ENCODE measurements around the gene NDUFA13. TPM values are rescaled to one million over a fixed set of nuclear protein-coding genes. Genes with fewer than 3 reads are reported as not detected.

Gene NDUFA13
- total and polyA plus RNA-seq, 11 donors: 101 to 1,476 (median 960) TPM

DNA sequence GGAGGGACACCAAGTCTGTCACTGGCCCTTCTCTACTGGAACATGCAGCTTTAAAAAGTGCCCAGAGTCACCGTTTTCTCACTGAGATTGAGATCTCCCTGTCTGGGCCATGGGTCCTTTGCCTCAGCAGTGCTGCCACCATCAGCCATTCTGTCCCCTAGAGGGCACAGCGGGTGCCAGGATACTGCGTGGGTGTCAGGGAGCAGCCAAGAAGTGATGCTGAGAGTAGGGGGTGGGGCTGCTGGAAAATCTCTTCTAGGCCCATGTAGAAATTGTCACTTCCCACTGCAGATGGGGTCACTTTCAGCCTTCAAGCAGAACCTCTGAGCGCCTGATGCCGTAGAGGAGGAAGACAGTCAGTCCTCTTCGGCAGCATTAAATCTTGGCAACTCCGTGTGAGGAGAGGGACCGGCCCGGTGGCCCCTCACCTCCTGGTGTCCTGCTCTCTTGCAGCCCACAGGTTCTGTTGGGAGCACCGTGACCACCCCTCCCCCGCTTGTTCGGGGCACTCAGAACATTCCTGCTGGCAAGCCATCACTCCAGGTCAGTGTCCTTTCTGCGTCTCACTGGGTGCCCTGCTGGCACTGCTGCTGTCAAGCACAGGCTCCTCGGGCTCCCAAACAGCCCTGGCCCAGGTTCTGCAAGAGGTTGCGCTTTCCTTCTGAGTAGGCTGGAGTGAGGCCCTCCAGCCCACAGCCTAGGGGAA is 22.0 kb upstream of the NDUFA13 start:
- Histone ChIP-seq H3K9me3 (no peaks in the 10 kb centered on the region), H3K4me1 (peaks cover 4 to 20% (median 18%) of the 10 kb centered on the region in 12 donors), H3K27ac (no peak overlapping the region), H3K4me3 (no peak overlapping the region), H3K27me3 (no peaks in the 10 kb centered on the region), H3K36me3 (peaks cover 5 to 81% (median 62%) of the 10 kb centered on the region in 9 donors)
- WGBS, 4 donors: 84 to 89% (median 87%) methylated on average over 6 to 15 of the region's 15 CpGs
- no peak for TF ChIP-seq POLR2A (IDR thresholded peaks at IDR 0.05)
- TF ChIP-seq, protein P1, sequence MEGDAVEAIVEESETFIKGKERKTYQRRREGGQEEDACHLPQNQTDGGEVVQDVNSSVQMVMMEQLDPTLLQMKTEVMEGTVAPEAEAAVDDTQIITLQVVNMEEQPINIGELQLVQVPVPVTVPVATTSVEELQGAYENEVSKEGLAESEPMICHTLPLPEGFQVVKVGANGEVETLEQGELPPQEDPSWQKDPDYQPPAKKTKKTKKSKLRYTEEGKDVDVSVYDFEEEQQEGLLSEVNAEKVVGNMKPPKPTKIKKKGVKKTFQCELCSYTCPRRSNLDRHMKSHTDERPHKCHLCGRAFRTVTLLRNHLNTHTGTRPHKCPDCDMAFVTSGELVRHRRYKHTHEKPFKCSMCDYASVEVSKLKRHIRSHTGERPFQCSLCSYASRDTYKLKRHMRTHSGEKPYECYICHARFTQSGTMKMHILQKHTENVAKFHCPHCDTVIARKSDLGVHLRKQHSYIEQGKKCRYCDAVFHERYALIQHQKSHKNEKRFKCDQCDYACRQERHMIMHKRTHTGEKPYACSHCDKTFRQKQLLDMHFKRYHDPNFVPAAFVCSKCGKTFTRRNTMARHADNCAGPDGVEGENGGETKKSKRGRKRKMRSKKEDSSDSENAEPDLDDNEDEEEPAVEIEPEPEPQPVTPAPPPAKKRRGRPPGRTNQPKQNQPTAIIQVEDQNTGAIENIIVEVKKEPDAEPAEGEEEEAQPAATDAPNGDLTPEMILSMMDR (IDR thresholded peaks at IDR 0.05): peak in 1 of 12 donors; percentile 12
- no peak for ATAC-seq
- intact Hi-C loops (cut with DNase I): loop anchor here in 4 of 10 donors (5.0 to 10.0 kb wide), 4 partner anchors 87 to 347 kb away; partner anchors contain the start of genes BORCS8 (in 1 of the 4), GATAD2A (in 1 of the 4) and RFXANK (in 1 of the 4)
- no peak for DNase-seq

DNA sequence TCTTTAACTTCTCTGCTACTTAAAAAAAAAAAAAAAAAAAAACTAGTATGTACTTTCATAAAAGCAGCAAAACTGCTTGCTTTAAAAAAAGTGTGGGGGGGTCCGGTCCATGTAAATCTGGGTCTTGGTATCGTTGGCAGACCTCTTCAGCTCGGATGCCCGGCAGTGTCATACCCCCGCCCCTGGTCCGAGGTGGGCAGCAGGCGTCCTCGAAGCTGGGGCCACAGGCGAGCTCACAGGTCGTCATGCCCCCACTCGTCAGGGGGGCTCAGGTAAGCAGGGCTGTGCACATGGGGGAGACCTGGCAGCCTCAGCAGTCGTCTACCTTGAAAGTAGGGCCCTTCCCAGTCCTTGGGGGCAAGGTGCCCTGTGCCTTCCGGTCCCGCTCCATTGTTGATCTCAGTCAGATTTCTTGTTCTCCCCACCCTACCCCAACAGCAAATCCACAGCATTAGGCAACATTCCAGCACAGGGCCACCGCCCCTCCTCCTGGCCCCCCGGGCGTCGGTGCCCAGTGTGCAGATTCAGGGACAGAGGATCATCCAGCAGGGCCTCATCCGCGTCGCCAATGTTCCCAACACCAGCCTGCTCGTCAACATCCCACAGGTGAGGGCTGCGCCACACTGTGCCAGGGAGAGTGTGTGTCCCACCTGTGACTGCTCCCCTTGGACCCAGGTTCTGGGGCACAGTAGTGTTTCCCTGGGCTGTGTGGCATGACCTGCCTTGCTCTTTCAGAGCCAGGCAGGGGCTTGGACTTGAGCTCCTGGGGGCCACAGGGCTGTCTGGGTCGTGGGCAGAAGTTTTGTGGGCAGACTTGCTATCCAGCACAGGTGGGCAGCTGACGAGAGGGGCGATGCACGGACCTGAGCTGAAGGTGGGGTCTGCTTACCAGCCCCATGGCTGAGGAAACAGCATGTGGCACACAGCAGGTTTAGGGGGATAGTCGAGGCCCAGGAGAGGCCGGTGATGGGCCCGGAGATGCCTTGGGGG is 20.1 kb upstream of the NDUFA13 start:
- peaks cover 0 to under 1% (median 0%) of the 10 kb centered on the region in 12 donors for H3K4me1 ChIP-seq
- H3K27ac ChIP-seq: no peak overlapping the region
- H3K36me3 ChIP-seq: peaks cover 5 to 99% (median 79%) of the 10 kb centered on the region in 9 donors
- no peak overlapping the region for H3K4me3 ChIP-seq
- WGBS, 4 donors: 86 to 94% (median 92%) methylated on average over 26 to 30 of the region's 30 CpGs
- no peak for DNase-seq
- H3K9me3 ChIP-seq: no peaks in the 10 kb centered on the region
- intact Hi-C loops (cut with DNase I): loop anchor here in 1 of 10 donors (10.0 kb wide), 1 partner anchor 301 kb away; the partner anchor contains the start of genes BORCS8 and RFXANK
- ATAC-seq: no peak
- TF ChIP-seq POLR2A (IDR thresholded peaks at IDR 0.05): no peak
- TF ChIP-seq, protein P1 (IDR thresholded peaks at IDR 0.05): no peak
- H3K27me3 ChIP-seq: no peaks in the 10 kb centered on the region

DNA sequence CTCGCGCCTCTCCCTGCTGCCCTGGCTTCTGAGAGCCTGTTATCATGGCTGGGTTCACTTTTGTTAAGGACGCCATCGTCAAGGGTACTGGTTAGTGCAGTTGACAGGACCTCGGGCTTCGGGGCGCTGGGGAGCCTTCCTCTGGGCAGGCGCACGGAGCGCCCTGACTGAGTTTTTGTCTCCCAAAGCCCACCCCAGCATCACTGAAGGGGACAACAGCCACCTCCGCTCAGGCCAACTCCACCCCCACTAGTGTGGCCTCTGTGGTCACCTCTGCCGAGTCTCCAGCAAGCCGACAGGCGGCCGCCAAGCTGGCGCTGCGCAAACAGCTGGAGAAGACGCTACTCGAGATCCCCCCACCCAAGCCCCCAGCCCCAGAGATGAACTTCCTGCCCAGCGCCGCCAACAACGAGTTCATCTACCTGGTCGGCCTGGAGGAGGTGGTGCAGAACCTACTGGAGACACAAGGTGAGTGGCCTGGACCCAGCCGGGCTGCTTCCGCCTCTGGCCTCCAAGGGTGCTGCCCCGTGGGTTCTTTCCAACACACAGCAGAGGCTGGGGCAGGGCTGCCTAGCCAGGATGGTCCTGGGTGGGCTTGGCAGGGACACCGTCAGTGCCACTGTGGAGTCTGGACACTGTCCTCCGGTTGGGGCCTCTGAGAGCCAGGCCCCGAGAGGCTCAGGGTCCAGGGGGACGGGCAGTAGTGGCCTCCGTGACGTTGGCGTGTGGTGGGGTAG is 17.6 kb upstream of the NDUFA13 start:
- Histone ChIP-seq H3K4me1 (no peaks in the 10 kb centered on the region), H3K27ac (no peak overlapping the region), H3K27me3 (no peaks in the 10 kb centered on the region), H3K36me3 (peaks cover 5 to 100% (median 91%) of the 10 kb centered on the region in 9 donors), H3K9me3 (no peaks in the 10 kb centered on the region), H3K4me3 (no peak overlapping the region)
- no peak for ATAC-seq
- no peak for DNase-seq
- no peak for TF ChIP-seq POLR2A (IDR thresholded peaks at IDR 0.05)
- TF ChIP-seq, protein P1 (IDR thresholded peaks at IDR 0.05): no peak
- 93 to 94% (median 93%) methylated on average over 23 to 33 of the region's 33 CpGs for WGBS, 4 donors
- intact Hi-C loops (cut with DNase I): loop anchor here in 1 of 10 donors (10.0 kb wide), 1 partner anchor 304 kb away; the partner anchor contains the start of genes BORCS8 and RFXANK

All from heart left ventricle (tissue), 16 donors.